BLaER1 (cell line): ENCODE results near the gene NFAM1.

Experiments
- H3K27ac ChIP-seq: shearing (Covaris generic); formaldehyde crosslinking; 2 replicates; pipeline ENCODE4 v1.8.1; 2022
- H3K27me3 ChIP-seq: shearing (Covaris generic); formaldehyde crosslinking; 2 replicates; pipeline ENCODE4 v1.8.1; 2022
- H3K36me3 ChIP-seq: shearing (Covaris generic); formaldehyde crosslinking; 2 replicates; pipeline ENCODE4 v1.8.1; 2022
- H3K4me1 ChIP-seq: shearing (Covaris generic); formaldehyde crosslinking; 2 replicates; pipeline ENCODE4 v1.8.1; 2022
- H3K4me2 ChIP-seq: shearing (Covaris generic); formaldehyde crosslinking; 2 replicates; pipeline ENCODE4 v1.8.1; 2022
- H3K4me3 ChIP-seq: shearing (Covaris generic); formaldehyde crosslinking; 2 replicates; pipeline ENCODE4 v1.8.1; 2022
- H3K9ac ChIP-seq: shearing (Covaris generic); formaldehyde crosslinking; 2 replicates; pipeline ENCODE4 v1.8.1; 2022
- H3K9me3 ChIP-seq: shearing (Covaris generic); formaldehyde crosslinking; 2 replicates; pipeline ENCODE4 v1.8.1; 2022
- H4K20me1 ChIP-seq: shearing (Covaris generic); formaldehyde crosslinking; 2 replicates; pipeline ENCODE4 v1.8.1; 2022
- Cebpa-rat ChIP-seq: shearing (Covaris generic); IDR thresholded peaks from 2 replicates; pipeline ENCODE4 v1.8.1; 2022

Gene NFAM1

DNA sequence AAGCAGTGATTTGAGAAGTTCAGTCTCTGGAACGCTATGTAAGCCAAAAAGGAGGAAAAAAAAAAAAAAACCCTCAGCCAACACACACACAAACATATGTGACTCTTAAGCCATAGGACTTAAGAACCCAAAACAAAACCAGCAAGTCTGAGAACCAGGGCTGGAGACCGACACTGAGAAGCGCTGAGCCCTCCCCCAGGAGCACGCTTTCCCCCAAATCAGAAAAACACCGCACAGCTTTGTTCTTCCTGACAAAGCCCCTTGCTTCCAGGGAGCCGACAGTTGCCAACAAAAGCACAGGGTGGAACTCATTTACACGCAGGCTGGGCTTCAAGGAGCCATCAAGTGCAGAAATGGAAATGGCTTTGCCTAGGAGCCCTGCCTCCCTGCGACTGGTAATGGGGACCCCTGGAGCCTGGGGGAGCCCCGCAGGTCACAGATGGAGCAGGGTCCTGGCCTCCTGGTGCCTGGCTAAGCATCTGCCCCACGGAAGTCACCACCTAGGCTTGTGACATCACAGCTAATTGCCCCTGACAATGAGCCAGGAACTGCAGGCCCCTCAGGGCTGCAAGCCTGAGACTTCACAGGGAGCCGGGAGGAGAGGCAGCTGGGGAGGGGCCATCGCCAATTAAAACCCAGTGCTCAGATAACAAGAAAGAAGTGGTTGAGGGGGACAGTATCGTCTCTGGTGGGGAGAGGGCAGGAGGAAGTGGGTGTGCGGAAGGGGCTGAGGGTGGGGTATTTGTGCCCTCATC is 66.9 kb downstream of the NFAM1 start:
- H3K9ac ChIP-seq, result no peak overlapping the region
- H3K4me1 ChIP-seq, result peaks cover 44% of the 10 kb centered on the region
- peaks cover 28% of the 10 kb centered on the region for H4K20me1 ChIP-seq
- H3K9me3 ChIP-seq, result no peaks in the 10 kb centered on the region
- no peak for TF ChIP-seq Cebpa-rat
- no peak overlapping the region for H3K27ac ChIP-seq
- no peaks in the 10 kb centered on the region for H3K36me3 ChIP-seq
- no peak overlapping the region for H3K4me3 ChIP-seq
- peaks cover 62% of the 10 kb centered on the region for H3K27me3 ChIP-seq
- H3K4me2 ChIP-seq, result peak overlapping the region; percentile 57

DNA sequence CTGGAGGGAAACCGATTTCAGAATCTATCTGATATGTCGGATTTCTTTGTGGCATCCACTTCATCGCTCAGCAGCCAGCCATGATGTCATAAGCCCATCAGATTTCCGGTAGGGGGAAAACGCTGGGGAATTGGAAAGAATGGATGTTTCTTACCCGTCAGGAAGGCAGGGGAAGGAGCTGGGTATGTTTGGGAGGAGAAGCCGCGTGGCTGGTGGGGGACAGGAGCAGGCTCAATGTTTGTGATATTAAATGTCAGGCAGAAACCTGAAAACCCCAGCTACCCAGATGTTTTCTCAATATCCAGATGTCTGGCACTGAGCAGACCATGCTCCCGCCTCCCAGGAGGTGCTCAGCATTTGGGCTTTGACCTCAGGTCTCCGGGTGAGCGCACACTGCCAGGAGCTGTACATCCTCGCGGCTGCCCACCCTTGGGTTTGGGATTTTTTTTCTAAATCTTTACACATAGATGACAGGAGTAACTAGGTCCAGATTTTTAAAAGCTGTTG is 67.5 kb downstream of the NFAM1 start:
- no peak for TF ChIP-seq Cebpa-rat
- H3K27me3 ChIP-seq, result peaks cover 62% of the 10 kb centered on the region
- H3K9me3 ChIP-seq, result no peaks in the 10 kb centered on the region
- H3K4me1 ChIP-seq, result peaks cover 43% of the 10 kb centered on the region
- no peaks in the 10 kb centered on the region for H3K36me3 ChIP-seq
- no peak overlapping the region for H3K9ac ChIP-seq
- peak overlapping the region; percentile 57 for H3K4me2 ChIP-seq
- H3K27ac ChIP-seq, result no peak overlapping the region
- H3K4me3 ChIP-seq, result no peak overlapping the region
- peaks cover 28% of the 10 kb centered on the region for H4K20me1 ChIP-seq

DNA sequence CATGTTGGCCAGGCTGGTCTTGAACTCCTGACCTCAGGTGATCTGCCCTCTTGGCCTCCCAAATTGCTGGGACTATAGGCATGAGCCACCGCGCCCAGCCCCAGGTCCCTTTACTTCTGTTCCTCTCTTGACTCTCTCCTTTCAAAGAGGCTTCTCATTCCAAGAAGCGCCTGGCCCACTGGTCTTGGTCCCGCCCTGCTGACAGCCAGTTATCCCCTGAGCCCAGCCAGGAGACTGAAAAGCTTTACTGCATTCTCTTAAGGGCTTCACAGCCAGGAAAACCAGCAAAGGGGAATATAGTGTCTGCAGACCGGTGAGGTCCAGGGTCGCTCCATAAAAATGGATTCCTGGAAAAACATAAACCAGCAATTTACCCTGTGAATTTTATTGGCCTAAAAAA is 68.3 kb downstream of the NFAM1 start:
- Histone ChIP-seq H3K9me3 (no peaks in the 10 kb centered on the region), H3K9ac (no peak overlapping the region), H4K20me1 (peaks cover 28% of the 10 kb centered on the region), H3K4me2 (no peak overlapping the region), H3K4me3 (no peak overlapping the region), H3K36me3 (no peaks in the 10 kb centered on the region), H3K27me3 (peaks cover 60% of the 10 kb centered on the region), H3K27ac (no peak overlapping the region), H3K4me1 (peaks cover 46% of the 10 kb centered on the region)
- no peak for TF ChIP-seq Cebpa-rat

GRCh38 chr22:42361523-42361922 is 70.7 kb downstream of the NFAM1 start:
- peaks cover 37% of the 10 kb centered on the region for H3K27me3 ChIP-seq
- no peaks in the 10 kb centered on the region for H3K36me3 ChIP-seq
- H3K4me3 ChIP-seq, result no peak overlapping the region
- H3K9ac ChIP-seq, result no peak overlapping the region
- 0 out of 2 replicates have a peak, but pooled peaks cover 13% of the 10 kb centered on the region for H4K20me1 ChIP-seq
- peaks cover 55% of the 10 kb centered on the region for H3K4me1 ChIP-seq
- H3K27ac ChIP-seq, result no peak overlapping the region
- no peak overlapping the region for H3K4me2 ChIP-seq
- no peaks in the 10 kb centered on the region for H3K9me3 ChIP-seq
- no peak for TF ChIP-seq Cebpa-rat

DNA sequence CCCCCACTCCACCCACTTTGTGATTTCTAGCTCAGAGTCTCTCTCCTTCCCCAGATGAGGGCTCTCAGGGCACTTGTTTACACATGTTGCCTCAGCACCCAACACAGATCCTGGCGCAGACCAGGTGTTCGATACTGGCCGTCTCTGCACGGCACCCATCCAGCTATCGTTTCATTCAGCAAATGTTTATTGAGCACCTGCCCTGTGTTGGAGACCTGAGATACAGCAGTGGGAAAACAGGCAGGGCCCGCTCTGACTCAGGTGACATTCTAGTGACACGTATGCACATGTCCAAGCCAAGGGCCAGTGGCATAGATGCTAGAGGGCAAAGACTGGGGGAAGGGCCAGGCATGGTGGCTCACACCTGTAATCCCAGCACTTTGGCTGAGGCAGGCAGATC is 71.9 kb downstream of the NFAM1 start:
- no peak overlapping the region for H3K4me3 ChIP-seq
- no peak overlapping the region for H3K27ac ChIP-seq
- H3K27me3 ChIP-seq, result peaks cover 25% of the 10 kb centered on the region
- no peaks in the 10 kb centered on the region for H3K9me3 ChIP-seq
- no peak for TF ChIP-seq Cebpa-rat
- H3K9ac ChIP-seq, result no peak overlapping the region
- no peaks in the 10 kb centered on the region for H3K36me3 ChIP-seq
- H4K20me1 ChIP-seq, result 0 out of 2 replicates have a peak, but pooled peaks cover 5% of the 10 kb centered on the region
- H3K4me1 ChIP-seq, result peaks cover 58% of the 10 kb centered on the region
- no peak overlapping the region for H3K4me2 ChIP-seq

DNA sequence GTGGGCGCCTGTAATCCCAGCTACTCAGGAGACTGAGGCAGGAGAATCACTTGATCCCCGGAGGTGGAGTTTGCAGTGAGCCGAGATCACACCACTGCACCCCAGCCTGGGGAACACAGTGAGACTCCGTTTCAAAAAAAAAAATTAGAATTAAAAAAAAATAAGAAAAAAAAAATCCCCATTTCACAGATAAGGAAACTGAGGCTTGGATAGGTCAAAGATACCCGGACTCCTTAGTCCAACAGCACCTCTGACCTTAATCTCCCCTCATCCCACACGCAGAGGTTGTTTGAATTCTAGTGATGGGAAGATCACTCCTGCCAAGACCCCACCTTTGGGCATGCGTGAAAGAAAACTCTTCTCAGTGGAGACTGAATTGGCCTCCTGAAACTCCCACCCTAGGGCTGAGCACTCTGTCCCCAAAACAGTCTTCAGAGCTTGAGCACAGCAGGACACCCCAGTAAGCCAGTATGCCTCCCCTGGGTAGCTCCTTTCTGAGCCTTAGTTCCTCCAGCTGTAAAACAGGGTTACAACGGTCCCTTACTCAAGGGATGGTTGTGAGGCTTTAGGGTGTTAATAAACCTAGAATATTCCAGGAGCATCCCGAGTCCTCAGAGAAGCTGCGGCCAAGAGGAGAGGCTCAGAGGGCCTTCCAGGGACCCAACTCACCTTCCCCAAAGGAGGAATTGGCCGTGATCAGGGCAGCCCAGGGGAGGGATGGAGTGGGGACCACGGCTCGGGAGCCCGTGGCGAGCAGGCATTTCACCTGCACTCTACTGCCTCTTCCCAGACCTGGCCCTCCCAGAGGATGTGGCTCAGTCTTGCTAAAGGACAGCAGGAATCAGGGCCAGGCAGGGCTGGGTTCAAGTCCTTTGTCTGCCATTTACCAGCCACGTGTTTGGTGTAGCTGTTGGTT is 73.3 kb downstream of the NFAM1 start:
- Histone ChIP-seq H3K4me2 (peak overlapping the region; percentile 73), H3K4me3 (no peak overlapping the region), H3K27me3 (peaks cover 10% of the 10 kb centered on the region), H3K9ac (no peak overlapping the region), H4K20me1 (no peaks in the 10 kb centered on the region), H3K27ac (peak overlapping the region; percentile 45), H3K4me1 (peaks cover 61% of the 10 kb centered on the region), H3K36me3 (no peaks in the 10 kb centered on the region), H3K9me3 (no peaks in the 10 kb centered on the region)
- TF ChIP-seq Cebpa-rat, result no peak

DNA sequence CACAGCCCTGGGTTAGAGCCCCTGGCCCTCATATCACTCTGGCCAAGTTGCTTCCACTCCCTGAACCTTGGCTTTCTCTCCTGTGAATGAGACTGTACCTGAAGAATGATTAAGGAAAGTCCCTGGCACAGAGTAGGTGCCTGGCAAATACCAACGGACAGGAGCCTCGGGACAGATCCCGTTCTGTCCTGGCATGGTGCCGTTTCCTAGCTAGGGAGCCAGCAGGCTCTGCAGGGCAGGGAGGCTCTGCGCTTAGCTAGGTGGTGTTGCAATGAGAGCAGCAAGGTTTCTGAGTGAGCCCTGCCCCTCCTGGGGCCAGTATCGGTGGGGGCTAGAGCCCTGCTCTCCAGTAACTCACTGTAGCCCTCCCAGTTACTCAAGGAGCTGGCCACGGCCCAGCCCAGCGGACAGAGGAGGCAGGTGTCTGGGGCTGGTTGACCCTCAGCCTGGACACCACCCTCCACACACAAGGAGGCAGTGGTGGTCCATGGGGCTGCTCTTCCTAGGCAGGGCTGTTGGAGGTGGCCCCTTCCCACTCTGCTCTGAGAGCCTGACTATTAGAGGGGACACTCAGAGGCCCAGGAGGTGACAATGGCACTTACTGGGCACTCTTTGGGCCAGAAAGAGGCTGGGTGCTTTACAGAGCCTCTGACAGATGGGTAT is 74.4 kb downstream of the NFAM1 start:
- peak overlapping the region; percentile 73 for H3K4me2 ChIP-seq
- H3K36me3 ChIP-seq, result no peaks in the 10 kb centered on the region
- no peaks in the 10 kb centered on the region for H3K27me3 ChIP-seq
- no peak for TF ChIP-seq Cebpa-rat
- H3K4me1 ChIP-seq, result peaks cover 67% of the 10 kb centered on the region
- H3K9ac ChIP-seq, result 0 out of 2 replicates have a peak overlapping the region, but pooled peaks have one; percentile 24
- no peaks in the 10 kb centered on the region for H4K20me1 ChIP-seq
- no peaks in the 10 kb centered on the region for H3K9me3 ChIP-seq
- H3K4me3 ChIP-seq, result no peak overlapping the region
- 0 out of 2 replicates have a peak overlapping the region, but pooled peaks have one; percentile 30 for H3K27ac ChIP-seq

- peak overlapping the region; percentile 73 for H3K4me2 ChIP-seq
- H3K27ac ChIP-seq, result no peak overlapping the region
- no peak for TF ChIP-seq Cebpa-rat
Measured at GRCh38 chr22:42357221-42357620, 75.0 kb downstream of the NFAM1 start.

GRCh38 chr22:42356533-42356932 is 75.7 kb downstream of the NFAM1 start:
- TF ChIP-seq Cebpa-rat, result no peak
- no peaks in the 10 kb centered on the region for H3K9me3 ChIP-seq
- no peak overlapping the region for H3K4me3 ChIP-seq
- H4K20me1 ChIP-seq, result no peaks in the 10 kb centered on the region
- no peak overlapping the region for H3K27ac ChIP-seq
- no peaks in the 10 kb centered on the region for H3K36me3 ChIP-seq
- H3K9ac ChIP-seq, result no peak overlapping the region
- H3K27me3 ChIP-seq, result no peaks in the 10 kb centered on the region
- H3K4me2 ChIP-seq, result peak overlapping the region; percentile 73
- peaks cover 67% of the 10 kb centered on the region for H3K4me1 ChIP-seq

More at GRCh38 chr22:42357221-42357620, 75.0 kb downstream of the NFAM1 start:
- Histone ChIP-seq H3K9me3 (no peaks in the 10 kb centered on the region), H3K9ac (no peak overlapping the region), H3K27me3 (no peaks in the 10 kb centered on the region), H3K36me3 (no peaks in the 10 kb centered on the region), H3K4me3 (no peak overlapping the region), H3K4me1 (peaks cover 67% of the 10 kb centered on the region), H4K20me1 (no peaks in the 10 kb centered on the region)
